ENCODE measurements around the gene XCL1. TPM values are rescaled to one million over a fixed set of nuclear protein-coding genes. Genes with fewer than 3 reads are reported as not detected.

Gene XCL1
- total RNA-seq, 1 experiment from 2014 or later: not detected

DNA sequence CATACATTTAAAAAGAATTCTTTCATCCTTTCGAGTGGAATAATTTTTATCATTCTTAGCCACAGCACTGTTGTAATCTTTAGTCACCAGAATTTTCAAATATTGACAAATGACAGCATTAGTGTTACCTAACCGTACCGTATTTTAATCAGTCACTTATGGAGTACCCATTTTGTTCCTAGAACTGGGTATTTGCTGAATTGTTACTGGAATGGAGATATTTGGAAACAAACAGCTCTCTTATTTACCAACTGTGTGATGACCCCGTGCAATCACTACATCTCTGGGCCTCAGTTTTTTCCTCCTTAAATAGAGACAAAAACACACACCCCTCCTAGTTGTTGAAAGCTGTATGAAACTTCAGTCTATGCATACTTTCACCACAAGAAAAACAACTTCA lies 24.7 kb upstream of the XCL1 start:
- in situ Hi-C loops (cut with HindIII; ENCODE audit: low pct_unique_long_range_greater_than_20kb, low sequenced_read_pairs): no loop called here
- no TSS peak for BruUV-seq (replicated peaks)
- CTCF ChIA-PET: no interaction called here

DNA sequence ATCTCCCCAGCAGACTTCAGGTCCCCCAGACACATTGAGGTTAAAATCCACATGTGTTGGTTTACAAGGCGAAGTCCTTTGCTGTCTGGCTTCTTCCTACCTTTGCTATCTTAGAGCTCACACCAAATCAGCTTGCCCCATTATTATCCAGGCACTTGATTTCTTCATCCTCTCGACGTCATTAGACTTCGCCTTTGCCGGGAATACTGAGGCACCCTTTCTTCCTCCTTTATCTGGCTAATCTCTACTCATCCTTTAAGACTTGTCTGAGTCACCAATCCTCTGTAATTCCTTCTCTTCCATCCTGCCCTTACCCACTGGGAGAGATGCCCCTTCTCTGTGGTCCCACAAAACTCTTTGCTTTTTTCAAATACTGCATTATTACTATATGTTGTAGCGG lies 23.4 kb upstream of the XCL1 start:
- H3K9me3 ChIP-seq (ENCODE audit: control insufficient read depth, insufficient read depth, low read depth, low read length): no peaks in the 10 kb centered on the region
- CTCF ChIA-PET: no interaction called here
- no peak overlapping the region for H3K27ac ChIP-seq (ENCODE audit: low read length)
- H3K36me3 ChIP-seq (ENCODE audit: control insufficient read depth, insufficient read depth, low read length): no peaks in the 10 kb centered on the region
- POLR2A ChIA-PET: no interaction called here
- no peak overlapping the region for H3K4me3 ChIP-seq (ENCODE audit: low read depth in 2 of 2, low read length in 2 of 2)
- H3K4me1 ChIP-seq (ENCODE audit: control insufficient read depth, insufficient read depth, low read length): no peaks in the 10 kb centered on the region
- in situ Hi-C loops (cut with HindIII; ENCODE audit: low pct_unique_long_range_greater_than_20kb, low sequenced_read_pairs): no loop called here
- H3K27me3 ChIP-seq (ENCODE audit: control insufficient read depth, insufficient read depth, low read length): no peaks in the 10 kb centered on the region
- intact Hi-C loops (cut with micrococcal nuclease; ENCODE audit: unreplicated experiment): no loop called here
- ATAC-seq (no peak), DNase-seq (ENCODE audit: low read depth, low spot score) (no peak)
- no TSS peak for BruUV-seq (replicated peaks)
- no peak for TF ChIP-seq POLR2AphosphoS5 (IDR thresholded peaks at IDR 0.05; ENCODE audit: low read depth, low read length)
- no peak for TF ChIP-seq SIN3A (IDR thresholded peaks at IDR 0.05; ENCODE audit: borderline replicate concordance, insufficient read depth, low read depth, low read length)
- TF ChIP-seq, protein P1, sequence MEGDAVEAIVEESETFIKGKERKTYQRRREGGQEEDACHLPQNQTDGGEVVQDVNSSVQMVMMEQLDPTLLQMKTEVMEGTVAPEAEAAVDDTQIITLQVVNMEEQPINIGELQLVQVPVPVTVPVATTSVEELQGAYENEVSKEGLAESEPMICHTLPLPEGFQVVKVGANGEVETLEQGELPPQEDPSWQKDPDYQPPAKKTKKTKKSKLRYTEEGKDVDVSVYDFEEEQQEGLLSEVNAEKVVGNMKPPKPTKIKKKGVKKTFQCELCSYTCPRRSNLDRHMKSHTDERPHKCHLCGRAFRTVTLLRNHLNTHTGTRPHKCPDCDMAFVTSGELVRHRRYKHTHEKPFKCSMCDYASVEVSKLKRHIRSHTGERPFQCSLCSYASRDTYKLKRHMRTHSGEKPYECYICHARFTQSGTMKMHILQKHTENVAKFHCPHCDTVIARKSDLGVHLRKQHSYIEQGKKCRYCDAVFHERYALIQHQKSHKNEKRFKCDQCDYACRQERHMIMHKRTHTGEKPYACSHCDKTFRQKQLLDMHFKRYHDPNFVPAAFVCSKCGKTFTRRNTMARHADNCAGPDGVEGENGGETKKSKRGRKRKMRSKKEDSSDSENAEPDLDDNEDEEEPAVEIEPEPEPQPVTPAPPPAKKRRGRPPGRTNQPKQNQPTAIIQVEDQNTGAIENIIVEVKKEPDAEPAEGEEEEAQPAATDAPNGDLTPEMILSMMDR (IDR thresholded peaks at IDR 0.05): no peak
- TF ChIP-seq TCF7L2 (IDR thresholded peaks at IDR 0.05; ENCODE audit: low read depth, low read length): no peak
- TF ChIP-seq, protein P2, sequence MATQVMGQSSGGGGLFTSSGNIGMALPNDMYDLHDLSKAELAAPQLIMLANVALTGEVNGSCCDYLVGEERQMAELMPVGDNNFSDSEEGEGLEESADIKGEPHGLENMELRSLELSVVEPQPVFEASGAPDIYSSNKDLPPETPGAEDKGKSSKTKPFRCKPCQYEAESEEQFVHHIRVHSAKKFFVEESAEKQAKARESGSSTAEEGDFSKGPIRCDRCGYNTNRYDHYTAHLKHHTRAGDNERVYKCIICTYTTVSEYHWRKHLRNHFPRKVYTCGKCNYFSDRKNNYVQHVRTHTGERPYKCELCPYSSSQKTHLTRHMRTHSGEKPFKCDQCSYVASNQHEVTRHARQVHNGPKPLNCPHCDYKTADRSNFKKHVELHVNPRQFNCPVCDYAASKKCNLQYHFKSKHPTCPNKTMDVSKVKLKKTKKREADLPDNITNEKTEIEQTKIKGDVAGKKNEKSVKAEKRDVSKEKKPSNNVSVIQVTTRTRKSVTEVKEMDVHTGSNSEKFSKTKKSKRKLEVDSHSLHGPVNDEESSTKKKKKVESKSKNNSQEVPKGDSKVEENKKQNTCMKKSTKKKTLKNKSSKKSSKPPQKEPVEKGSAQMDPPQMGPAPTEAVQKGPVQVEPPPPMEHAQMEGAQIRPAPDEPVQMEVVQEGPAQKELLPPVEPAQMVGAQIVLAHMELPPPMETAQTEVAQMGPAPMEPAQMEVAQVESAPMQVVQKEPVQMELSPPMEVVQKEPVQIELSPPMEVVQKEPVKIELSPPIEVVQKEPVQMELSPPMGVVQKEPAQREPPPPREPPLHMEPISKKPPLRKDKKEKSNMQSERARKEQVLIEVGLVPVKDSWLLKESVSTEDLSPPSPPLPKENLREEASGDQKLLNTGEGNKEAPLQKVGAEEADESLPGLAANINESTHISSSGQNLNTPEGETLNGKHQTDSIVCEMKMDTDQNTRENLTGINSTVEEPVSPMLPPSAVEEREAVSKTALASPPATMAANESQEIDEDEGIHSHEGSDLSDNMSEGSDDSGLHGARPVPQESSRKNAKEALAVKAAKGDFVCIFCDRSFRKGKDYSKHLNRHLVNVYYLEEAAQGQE (IDR thresholded peaks at IDR 0.05; ENCODE audit: insufficient read depth in 1 of 2, low read depth in 2 of 2, low read length in 1 of 2): no peak

More for the DNA sequence above, 24.7 kb upstream of the XCL1 start:
- no peaks in the 10 kb centered on the region for H3K4me1 ChIP-seq (ENCODE audit: control insufficient read depth, insufficient read depth, low read length)
- H3K27ac ChIP-seq (ENCODE audit: low read length): no peak overlapping the region
- no peaks in the 10 kb centered on the region for H3K9me3 ChIP-seq (ENCODE audit: control insufficient read depth, insufficient read depth, low read depth, low read length)
- H3K36me3 ChIP-seq (ENCODE audit: control insufficient read depth, insufficient read depth, low read length): no peaks in the 10 kb centered on the region
- no peak for ATAC-seq
- intact Hi-C loops (cut with micrococcal nuclease; ENCODE audit: unreplicated experiment): no loop called here
- TF ChIP-seq SIN3A (IDR thresholded peaks at IDR 0.05; ENCODE audit: borderline replicate concordance, insufficient read depth, low read depth, low read length) (no peak), POLR2AphosphoS5 (IDR thresholded peaks at IDR 0.05; ENCODE audit: low read depth, low read length) (no peak), TCF7L2 (IDR thresholded peaks at IDR 0.05; ENCODE audit: low read depth, low read length) (no peak)
- TF ChIP-seq, protein P1 (IDR thresholded peaks at IDR 0.05): no peak
- TF ChIP-seq, protein P2 (IDR thresholded peaks at IDR 0.05; ENCODE audit: insufficient read depth in 1 of 2, low read depth in 2 of 2, low read length in 1 of 2): no peak
- no peak for DNase-seq (ENCODE audit: low read depth, low spot score)
- no peaks in the 10 kb centered on the region for H3K27me3 ChIP-seq (ENCODE audit: control insufficient read depth, insufficient read depth, low read length)
- no peak overlapping the region for H3K4me3 ChIP-seq (ENCODE audit: low read depth in 2 of 2, low read length in 2 of 2)
- POLR2A ChIA-PET: no interaction called here
